ENCODE results near the gene KIF3C.

- TF ChIP-seq CTCF (IDR thresholded peaks at IDR 0.05) (no peak), POLR2A (IDR thresholded peaks at IDR 0.05) (no peak)
These were observed 44.0 kb downstream of the KIF3C start for GRCh38 chr2:25938345-25938744.

Measured in Peyer's patch (tissue), 4 donors.